T1000 (cell line): Measurements from ENCODE around the gene PEAR1.

Experiments used
- DNase-seq: peaks from one replicate; lab custom pipeline; 2025; ENCODE audit warnings: mixed read lengths; lab: John Stamatoyannopoulos, UW

PEAR1 gene

GRCh38 chr1:156921053-156921529, 27.6 kb downstream of the PEAR1 start:
- DNase-seq, result no peak

- no peak for DNase-seq
Measured at GRCh38 chr1:156922986-156923669, 29.6 kb downstream of the PEAR1 start.

GRCh38 chr1:156923670-156924477, 30.4 kb downstream of the PEAR1 start:
- DNase-seq, result no peak

DNA sequence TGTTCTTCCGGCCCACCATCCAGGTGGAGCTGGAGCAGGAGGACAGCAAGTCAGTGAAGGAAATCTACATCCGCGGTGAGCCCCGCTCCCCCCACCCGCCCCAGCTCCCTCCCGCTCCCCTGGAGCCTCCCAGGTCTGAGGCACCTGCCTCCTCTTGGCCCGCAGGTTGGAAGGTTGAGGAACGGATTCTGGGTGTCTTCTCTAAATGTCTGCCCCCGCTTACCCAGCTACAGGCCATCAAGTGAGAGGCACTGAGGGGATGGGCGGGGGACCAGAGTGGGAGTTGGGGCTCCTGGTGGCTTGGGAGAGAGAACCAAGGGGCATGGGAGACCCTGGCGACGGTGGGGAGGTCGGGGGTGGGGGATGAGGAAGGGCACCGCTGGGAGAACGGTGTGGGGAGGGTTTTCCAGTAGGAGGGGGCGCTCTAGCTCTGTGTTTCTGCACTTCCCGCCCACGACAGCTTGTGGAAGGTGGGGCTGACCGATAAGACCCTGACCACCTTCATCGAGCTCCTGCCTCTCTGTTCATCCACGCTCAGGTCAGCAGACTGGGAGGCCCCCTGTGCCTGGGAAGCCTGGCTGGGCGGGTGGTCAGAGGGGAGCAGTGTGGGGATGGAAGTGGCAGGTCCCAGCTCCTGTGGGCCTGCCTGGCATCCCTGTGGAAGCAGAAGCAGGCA, 31.1 kb downstream of the PEAR1 start:
- DNase-seq, result no peak

- DNase-seq, result no peak
Measured at GRCh38 chr1:156925154-156926010, 31.9 kb downstream of the PEAR1 start.

DNA sequence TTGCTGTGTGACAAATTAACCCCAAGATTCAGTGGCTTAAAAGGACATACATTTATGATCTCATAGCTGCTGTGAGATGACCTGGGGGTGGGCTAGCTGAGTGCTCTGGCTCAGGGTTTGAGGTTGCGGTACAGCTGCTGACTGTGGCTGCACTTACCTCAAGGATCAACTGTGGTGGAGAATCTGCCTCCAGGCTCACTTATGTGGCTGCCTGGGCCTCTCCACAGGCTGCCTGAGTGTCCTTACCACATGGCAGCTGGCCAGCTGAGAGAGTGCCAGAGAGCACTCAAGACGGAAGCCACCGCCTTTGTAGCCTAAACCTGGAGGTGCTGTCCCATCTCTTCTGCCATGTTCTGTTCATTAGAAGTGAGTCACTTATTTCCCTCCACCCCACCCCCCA, 32.7 kb downstream of the PEAR1 start:
- DNase-seq, result peak; percentile 73

DNA sequence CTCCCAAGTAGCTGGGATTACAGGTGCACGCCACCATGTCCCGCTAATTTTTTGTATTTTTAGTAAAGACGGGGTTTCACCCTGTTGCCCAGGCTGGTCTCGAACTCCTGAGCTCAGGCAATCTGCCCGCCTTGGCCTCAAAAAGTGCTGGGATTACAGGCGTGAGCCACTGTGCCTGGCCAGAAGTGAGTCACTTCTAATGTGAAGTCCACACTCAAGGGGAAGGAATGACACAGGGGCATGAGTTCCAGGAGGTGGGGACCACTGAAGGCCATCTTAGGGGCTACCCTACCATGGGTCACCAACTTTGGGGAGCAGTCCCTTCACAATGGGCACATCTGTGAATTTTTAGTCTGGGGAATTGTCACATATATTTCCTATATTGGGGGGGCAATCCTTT, 33.2 kb downstream of the PEAR1 start:
- DNase-seq, result peak; percentile 16

DNA sequence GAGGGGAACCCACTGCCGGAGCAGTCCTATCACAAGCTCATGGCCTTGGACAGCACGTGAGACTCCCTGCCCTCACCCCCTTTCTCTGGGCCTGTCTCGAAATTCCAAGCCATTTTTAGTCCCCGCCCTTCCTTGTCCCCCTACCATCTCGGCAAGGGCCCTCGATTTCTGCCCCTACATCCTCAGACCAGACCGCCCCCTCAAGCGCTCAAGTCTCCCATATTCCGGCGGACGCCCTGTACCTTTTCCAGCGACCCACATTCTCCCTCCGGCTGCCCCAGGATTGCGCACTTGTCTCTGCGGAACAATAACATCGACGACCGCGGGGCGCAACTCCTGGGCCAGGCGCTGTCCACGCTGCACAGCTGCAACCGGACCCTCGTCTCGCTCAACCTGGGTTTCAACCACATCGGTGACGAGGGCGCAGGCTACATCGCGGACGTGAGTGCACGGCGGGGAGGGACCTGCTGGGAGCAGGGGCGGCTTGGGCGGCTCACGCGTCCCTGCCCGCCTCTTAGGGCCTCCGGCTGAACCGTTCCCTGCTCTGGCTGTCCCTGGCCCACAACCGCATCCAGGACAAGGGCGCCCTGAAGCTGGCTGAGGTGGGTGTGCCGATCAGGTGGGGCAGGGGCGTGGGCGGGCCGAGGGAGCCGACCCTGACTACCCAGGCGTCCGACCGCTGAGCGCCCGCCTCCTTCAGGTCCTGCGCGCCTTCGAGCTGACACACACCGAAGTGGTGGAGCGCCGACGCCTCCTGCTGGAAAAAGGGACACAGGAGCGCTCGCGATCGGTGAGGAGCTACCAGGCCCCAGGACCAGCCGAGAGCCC, 33.9 kb downstream of the PEAR1 start:
- DNase-seq, result peak; percentile 61

GRCh38 chr1:156928043-156928602, 34.6 kb downstream of the PEAR1 start:
- DNase-seq, result no peak

DNA sequence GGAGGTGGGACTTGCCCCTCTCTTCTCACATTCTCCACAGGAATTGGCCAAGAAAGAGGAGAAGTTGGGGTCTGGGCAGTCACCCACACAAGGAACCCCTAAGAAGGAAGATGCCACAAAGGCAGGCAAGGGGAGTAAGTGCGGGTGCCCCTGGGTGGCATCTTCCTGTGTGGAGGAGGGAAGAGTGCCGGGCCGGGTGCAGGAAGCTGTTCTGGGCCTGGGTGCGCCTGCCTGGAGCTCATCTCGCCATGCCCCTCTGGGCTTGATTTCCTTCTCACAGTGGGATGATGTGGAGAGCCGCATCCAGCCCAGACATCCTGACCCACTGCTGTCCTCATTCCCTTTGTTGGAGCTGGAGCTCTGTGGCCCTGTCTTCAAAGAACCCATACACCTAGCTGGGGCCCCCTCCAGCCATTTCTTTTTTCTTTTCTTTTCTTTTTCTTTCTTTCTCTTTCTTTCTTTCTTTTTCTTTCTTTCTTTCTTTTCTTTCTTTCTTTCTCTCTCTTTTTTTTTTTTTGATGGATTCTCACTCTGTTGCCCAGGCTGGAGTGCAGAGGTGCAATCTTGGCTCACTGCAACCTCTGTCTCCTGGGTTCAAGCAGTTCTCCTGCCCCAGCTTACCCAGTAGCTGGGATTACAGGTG, 36.2 kb downstream of the PEAR1 start:
- DNase-seq, result no peak

DNA sequence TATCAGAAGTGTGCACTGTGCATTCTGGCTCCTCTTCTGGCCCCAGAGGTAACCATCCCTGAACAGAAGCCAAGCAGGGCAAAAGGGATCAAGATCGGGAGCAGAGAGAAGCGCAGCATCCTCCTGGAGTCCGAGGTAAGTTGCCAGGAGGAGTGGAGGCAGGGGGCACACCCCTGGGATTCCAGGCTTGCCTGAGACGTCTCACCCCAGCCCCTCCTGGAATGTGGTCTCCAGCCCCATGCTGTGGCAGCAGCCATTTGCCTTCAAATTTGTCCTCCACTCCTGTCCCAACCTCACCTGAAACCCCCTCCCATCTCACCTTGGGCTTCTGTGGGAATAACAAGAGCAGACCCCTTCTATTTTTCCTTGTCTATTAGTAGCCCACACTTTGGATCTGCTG, 37.0 kb downstream of the PEAR1 start:
- no peak for DNase-seq

- no peak for DNase-seq
Measured at GRCh38 chr1:156931211-156931952, 37.9 kb downstream of the PEAR1 start.

DNA sequence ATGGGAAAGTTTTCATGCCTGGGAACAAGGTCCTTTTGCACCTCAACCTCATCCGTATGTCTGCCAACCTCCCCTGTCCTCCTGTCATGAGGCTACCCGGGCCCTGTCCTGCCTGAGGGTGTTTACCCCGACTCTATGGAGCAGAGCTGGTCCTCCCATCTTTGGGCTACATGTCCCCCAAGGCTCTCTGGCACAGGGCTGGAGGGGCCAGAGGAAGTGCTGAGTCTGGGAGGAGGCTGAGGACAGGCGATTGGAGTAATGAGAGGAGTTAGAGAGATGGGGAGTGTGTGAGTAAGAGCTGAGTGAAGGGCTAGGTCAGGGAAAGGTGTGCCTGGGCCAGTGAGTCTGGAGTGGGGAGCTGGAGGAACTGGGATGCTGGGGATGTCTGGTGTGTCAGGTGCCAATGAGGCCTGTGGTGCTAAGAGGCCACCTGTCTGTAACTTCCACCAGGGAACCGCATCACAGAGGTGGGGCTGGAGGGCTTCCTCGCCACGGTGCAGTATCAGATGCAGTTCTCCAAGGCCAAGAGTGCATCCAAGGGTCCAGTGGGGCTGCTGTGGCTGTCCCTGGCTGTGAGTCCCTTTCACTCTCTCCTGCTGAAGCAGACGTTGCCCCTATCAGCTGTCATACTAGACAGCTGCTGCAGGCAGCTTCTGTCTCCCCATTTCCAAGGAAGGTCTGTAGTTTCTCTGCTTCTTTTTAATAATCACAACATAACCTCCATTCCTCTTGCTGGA, 38.6 kb downstream of the PEAR1 start:
- DNase-seq, result no peak

DNA sequence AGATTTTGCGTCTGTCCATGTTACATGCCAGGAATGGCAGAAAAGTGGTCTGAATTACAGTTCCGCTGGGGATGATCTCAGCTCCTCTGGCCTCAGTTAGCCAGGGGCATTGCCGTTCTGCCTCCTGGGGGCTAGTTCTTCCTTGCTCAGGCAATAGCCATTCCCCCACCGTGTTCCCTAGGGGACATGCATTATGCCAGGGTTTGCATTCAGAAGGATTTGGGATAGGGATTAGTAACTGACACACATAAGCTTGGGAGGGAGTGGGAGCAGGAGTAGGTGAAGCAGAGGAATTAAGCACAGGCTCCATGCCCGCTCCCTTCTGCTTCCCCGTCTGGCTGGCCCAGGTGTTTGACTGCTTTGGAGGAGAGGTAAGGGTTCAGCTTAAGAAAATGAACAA, 39.6 kb downstream of the PEAR1 start:
- no peak for DNase-seq

DNA sequence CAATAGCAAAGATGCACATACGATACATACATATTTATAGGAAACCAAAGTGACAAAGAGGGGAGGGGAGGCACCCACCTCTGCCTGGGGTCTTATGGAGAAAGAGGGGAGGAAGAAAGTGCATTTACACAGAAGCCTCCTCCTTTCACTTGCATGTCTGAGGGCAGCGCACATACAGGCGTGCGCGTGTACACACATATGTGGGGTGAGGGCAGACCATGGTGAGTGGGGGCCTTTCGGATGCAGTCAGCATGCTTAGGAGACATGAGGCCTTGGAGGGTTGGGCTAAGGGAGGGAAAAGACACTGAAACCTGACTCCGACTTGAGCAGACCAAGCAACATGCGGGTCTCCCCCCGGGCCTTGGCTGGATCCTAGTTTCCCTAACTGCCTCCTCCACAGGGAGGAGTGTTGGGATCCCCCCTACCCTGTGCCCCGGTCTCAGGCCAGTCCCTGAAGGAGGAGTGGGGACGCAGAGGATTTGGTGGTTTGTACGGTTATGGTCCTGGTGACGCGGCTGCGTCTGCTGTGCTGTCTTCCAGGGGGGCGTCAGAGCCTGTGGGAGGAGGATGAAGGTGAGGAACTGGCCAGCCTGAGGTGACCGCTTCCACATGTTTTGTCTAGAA, 42.1 kb downstream of the PEAR1 start:
- no peak for DNase-seq

- no peak for DNase-seq
Measured at GRCh38 chr1:156936191-156936590, 42.7 kb downstream of the PEAR1 start.

GRCh38 chr1:156936721-156937220, 43.3 kb downstream of the PEAR1 start:
- no peak for DNase-seq

GRCh38 chr1:156937883-156938282, 44.4 kb downstream of the PEAR1 start:
- no peak for DNase-seq
